Sigmoid colon (tissue), 4 donors: Measurements from ENCODE around the gene NGFR.

ENCODE experiments used
- POLR2A ChIP-seq, 2 donors: fragments of 450-650 bp; IDR thresholded peaks; one replicate each; pipeline ENCODE4 v1.6.1; 2016; ENCODE audit warnings: antibody characterized with exemption in 2 of 2, mild to moderate bottlenecking in 2 of 2, moderate library complexity in 2 of 2
- POLR2AphosphoS5 ChIP-seq, 4 donors: sonication (generic); formaldehyde crosslinking; IDR thresholded peaks; one replicate each; pipeline ENCODE4 v1.6.1; 2017; ENCODE audit warnings: antibody characterized with exemption in 4 of 4
- TF ChIP-seq, protein P1 (sequence below), 4 experiments: fragments of 450-650 bp in 3 of 4; fragments of 200-600 bp in 1 of 4; IDR thresholded peaks; one replicate each; pipeline ENCODE4 v1.5.1; 2016 to 2019; ENCODE audit warnings: antibody characterized with exemption in 4 of 4, mild to moderate bottlenecking in 3 of 4, moderate library complexity in 2 of 4

DNA sequence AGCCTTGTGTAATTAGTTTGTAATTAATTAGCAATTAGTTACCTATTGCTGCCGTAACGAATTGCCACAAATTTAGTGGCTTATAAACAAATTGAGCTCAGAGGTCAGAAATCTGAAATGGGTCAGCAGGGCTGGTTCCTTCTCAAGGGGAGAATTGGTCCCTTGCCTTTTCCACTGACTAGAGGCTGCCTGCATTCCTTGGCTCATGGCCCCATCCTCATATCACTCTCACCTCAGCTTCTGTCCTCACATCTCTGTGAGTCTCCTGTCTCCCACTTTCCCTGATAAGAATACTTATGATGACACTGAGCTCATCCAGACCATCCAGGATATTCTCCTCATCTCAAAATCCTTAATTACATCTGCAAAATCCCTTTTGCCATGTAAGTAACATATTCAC is 31.0 kb upstream of the NGFR start:
- TF ChIP-seq POLR2A (IDR thresholded peaks at IDR 0.05) (no peak), POLR2AphosphoS5 (IDR thresholded peaks at IDR 0.05) (no peak)
- TF ChIP-seq, protein P1, sequence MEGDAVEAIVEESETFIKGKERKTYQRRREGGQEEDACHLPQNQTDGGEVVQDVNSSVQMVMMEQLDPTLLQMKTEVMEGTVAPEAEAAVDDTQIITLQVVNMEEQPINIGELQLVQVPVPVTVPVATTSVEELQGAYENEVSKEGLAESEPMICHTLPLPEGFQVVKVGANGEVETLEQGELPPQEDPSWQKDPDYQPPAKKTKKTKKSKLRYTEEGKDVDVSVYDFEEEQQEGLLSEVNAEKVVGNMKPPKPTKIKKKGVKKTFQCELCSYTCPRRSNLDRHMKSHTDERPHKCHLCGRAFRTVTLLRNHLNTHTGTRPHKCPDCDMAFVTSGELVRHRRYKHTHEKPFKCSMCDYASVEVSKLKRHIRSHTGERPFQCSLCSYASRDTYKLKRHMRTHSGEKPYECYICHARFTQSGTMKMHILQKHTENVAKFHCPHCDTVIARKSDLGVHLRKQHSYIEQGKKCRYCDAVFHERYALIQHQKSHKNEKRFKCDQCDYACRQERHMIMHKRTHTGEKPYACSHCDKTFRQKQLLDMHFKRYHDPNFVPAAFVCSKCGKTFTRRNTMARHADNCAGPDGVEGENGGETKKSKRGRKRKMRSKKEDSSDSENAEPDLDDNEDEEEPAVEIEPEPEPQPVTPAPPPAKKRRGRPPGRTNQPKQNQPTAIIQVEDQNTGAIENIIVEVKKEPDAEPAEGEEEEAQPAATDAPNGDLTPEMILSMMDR (IDR thresholded peaks at IDR 0.05): no peak
